GM12864 (cell line): Measurements from ENCODE around the gene TRIM41.
A peak's percentile ranks its signal among the peaks of the same experiment; 100 is the strongest.

Experiments used
- DNase-seq: peaks from one replicate; pipeline ENCODE4 v3.0.0-alpha.2; 2011; ENCODE audit warnings: low read depth
- H3K4me3 ChIP-seq: 2 replicates; pipeline ENCODE4 v1.5.1; 2011; ENCODE audit warnings: mild to moderate bottlenecking, low read depth, low read length, control low read depth
- CTCF ChIP-seq: IDR thresholded peaks from 2 replicates; pipeline ENCODE4 v1.5.1; 2011; ENCODE audit warnings: low read depth, mild to moderate bottlenecking, moderate library complexity, low read length, control low read depth, inconsistent platforms; ENCODE audit errors: missing control alignments

TRIM41 gene

GRCh38 chr5:181239062-181239663 lies 16.1 kb downstream of the TRIM41 start:
- no peak for TF ChIP-seq CTCF
- no peak for DNase-seq
- H3K4me3 ChIP-seq, result no peak overlapping the region

- DNase-seq, result no peak
- TF ChIP-seq CTCF, result peak; percentile 4
- peak overlapping the region; percentile 85 for H3K4me3 ChIP-seq
Measured at GRCh38 chr5:181241393-181241975, 18.4 kb downstream of the TRIM41 start.

GRCh38 chr5:181242031-181242451 lies 19.0 kb downstream of the TRIM41 start:
- DNase-seq, result no peak
- H3K4me3 ChIP-seq, result peak overlapping the region; percentile 85
- TF ChIP-seq CTCF, result no peak

GRCh38 chr5:181243018-181243563 lies 20.0 kb downstream of the TRIM41 start:
- TF ChIP-seq CTCF, result no peak
- DNase-seq, result no peak
- peak overlapping the region; percentile 85 for H3K4me3 ChIP-seq

GRCh38 chr5:181243564-181244343 lies 20.7 kb downstream of the TRIM41 start, which contains the start of gene RACK1:
Gene RACK1, minus strand, starts transcription at chr5:181243906. Its CDS starts 106 bp downstream, at chr5:181243800.
- DNase-seq, result peak; percentile 81
- no peak for TF ChIP-seq CTCF

GRCh38 chr5:181245427-181246275 lies 22.6 kb downstream of the TRIM41 start:
- peak overlapping the region; percentile 91 for H3K4me3 ChIP-seq
- DNase-seq, result no peak
- no peak for TF ChIP-seq CTCF

More at GRCh38 chr5:181243564-181244343, 20.7 kb downstream of the TRIM41 start, which contains the start of gene RACK1:
- peak within 1 kb of the TSS; percentile 85 for H3K4me3 ChIP-seq
